Measurements from ENCODE around the gene CNTNAP2.

The CNTNAP2 gene

DNA sequence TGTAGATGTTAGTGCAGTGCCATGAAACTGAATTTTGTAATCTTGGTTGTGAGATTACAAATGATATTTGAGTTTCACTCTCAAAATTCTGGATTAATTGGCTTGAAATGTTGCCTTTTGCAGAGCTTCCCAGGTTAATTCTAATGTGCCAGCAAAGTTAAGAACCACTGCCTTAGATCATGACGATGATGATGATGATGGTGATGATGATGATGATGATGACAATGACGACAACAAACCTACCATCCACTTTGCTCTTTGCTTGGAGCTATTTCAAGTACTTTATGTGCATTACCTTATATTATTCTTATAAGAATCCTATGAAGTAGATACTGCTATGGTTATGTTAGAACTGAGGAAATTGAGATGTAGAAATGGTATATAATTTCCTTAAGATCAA, 261.6 kb downstream of the CNTNAP2 start:
- H3K4me3 ChIP-seq (ENCODE audit: low read depth, low read length), result no peak overlapping the region

DNA sequence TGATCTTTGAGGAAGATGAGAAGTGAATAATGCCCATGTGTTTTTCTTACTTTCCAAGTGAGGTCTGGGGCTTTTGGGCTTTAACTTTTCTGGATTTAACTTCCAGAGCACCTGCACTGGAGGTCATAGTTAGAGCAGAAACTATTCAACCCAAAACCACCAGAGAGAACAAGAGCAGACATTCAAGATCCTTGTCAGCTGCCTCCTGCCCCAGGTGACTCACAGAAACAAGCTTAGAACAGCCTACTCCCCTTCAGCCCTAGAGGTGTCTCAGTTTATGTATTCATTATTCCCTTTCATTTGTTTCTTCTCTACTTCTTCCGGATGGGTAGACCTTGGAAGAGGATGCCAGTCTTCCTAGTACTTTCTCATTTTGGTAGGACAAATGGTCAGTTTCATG, 270.5 kb downstream of the CNTNAP2 start:
- TF ChIP-seq, protein P1, sequence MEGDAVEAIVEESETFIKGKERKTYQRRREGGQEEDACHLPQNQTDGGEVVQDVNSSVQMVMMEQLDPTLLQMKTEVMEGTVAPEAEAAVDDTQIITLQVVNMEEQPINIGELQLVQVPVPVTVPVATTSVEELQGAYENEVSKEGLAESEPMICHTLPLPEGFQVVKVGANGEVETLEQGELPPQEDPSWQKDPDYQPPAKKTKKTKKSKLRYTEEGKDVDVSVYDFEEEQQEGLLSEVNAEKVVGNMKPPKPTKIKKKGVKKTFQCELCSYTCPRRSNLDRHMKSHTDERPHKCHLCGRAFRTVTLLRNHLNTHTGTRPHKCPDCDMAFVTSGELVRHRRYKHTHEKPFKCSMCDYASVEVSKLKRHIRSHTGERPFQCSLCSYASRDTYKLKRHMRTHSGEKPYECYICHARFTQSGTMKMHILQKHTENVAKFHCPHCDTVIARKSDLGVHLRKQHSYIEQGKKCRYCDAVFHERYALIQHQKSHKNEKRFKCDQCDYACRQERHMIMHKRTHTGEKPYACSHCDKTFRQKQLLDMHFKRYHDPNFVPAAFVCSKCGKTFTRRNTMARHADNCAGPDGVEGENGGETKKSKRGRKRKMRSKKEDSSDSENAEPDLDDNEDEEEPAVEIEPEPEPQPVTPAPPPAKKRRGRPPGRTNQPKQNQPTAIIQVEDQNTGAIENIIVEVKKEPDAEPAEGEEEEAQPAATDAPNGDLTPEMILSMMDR (IDR thresholded peaks at IDR 0.05; ENCODE audit: low read depth, low read length), result no peak
- no peak overlapping the region for H3K4me3 ChIP-seq (ENCODE audit: low read depth, low read length)
- in situ Hi-C loops (cut with HindIII; ENCODE audit: low sequenced_read_pairs), result no loop called here
- DNase-seq (ENCODE audit: low read depth, low spot score), result no peak

More for the DNA sequence above, 261.6 kb downstream of the CNTNAP2 start:
- no peak for DNase-seq (ENCODE audit: low read depth, low spot score)
- TF ChIP-seq, protein P1 (IDR thresholded peaks at IDR 0.05; ENCODE audit: low read depth, low read length), result no peak
- in situ Hi-C loops (cut with HindIII; ENCODE audit: low sequenced_read_pairs), result no loop called here

DNA sequence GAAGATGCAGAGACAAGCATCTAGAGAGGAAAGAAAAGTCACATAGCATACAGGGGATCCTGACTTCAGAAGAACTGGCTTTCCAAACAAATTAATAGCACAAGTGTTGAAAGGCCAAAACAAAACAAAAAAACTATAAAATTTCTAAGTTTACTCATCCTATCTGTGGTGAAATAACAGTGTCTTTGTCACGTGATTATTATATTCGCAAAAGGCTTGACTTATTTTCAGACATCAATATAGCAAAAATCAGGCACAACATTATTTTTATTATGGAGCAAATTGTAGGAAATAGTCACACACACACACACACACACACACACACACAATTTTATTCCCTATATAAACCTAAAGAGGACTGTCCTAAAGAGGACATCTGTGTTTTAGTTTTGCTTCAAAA, 272.3 kb downstream of the CNTNAP2 start:
- TF ChIP-seq, protein P1 (IDR thresholded peaks at IDR 0.05; ENCODE audit: low read depth, low read length), result no peak
- H3K4me3 ChIP-seq (ENCODE audit: low read depth, low read length), result no peak overlapping the region
- in situ Hi-C loops (cut with HindIII; ENCODE audit: low sequenced_read_pairs), result no loop called here
- DNase-seq (ENCODE audit: low read depth, low spot score), result no peak

DNA sequence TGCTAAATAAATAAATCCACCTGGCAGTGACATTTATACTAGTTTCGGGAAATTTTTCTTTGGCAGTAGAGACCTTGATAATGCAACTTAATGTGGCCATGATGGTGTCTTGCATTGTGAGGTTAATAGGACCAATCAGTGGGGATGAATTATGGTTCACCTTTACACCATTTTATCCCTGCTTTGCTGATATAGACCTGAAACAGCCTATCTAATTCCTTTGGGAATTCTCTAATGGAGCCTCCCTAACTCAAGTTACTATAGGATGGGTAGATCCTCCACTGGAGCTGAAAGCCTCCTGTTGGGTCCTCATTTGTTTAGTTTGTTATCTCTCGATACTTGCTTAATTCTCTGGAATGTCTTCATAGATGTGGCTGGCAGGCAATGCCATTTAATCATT, 276.7 kb downstream of the CNTNAP2 start:
- DNase-seq (ENCODE audit: low read depth, low spot score), result no peak
- no peak overlapping the region for H3K4me3 ChIP-seq (ENCODE audit: low read depth, low read length)
- in situ Hi-C loops (cut with HindIII; ENCODE audit: low sequenced_read_pairs), result no loop called here
- TF ChIP-seq, protein P1 (IDR thresholded peaks at IDR 0.05; ENCODE audit: low read depth, low read length), result no peak

DNA sequence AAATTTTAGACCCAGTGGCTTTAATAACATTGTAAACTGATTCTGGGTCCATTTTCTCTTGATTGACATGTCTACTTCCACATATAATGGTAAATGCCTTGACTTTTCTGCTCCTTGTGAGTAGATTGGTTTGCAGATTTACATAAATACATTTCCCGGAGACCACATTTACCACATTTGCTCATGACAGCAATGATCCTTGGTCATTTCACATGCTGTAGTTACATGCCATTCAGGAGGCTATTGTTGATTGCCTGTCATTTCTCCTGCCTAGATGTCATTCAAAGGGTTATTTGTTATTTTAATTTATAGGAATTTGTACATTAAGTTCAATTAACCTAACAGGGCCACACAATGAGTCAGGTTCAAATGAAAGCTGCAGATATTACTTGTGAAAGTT, 280.5 kb downstream of the CNTNAP2 start:
- in situ Hi-C loops (cut with HindIII; ENCODE audit: low sequenced_read_pairs), result no loop called here
- no peak for DNase-seq (ENCODE audit: low read depth, low spot score)
- H3K4me3 ChIP-seq (ENCODE audit: low read depth, low read length), result no peak overlapping the region
- TF ChIP-seq, protein P1 (IDR thresholded peaks at IDR 0.05; ENCODE audit: low read depth, low read length), result no peak

DNA sequence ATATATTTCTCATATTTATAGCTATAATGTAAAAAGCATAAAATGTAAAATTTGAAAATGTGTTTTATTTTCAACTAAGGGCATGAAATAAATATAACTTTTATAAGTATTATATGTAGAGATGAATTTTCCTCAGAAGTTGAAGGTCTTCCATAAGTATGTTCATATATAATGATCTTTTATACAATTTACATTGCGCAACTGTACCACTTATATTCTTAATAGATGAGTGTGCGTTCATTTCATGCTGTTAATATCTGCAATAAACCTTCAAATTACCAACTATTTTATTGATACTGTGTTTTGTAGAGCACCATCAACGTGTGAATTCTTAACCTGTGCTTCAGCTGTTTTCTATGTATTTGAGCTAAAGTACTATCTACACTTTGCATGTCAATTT, 285.3 kb downstream of the CNTNAP2 start:
- no peak overlapping the region for H3K4me3 ChIP-seq (ENCODE audit: low read depth, low read length)
- TF ChIP-seq, protein P1 (IDR thresholded peaks at IDR 0.05; ENCODE audit: low read depth, low read length), result no peak
- in situ Hi-C loops (cut with HindIII; ENCODE audit: low sequenced_read_pairs), result no loop called here
- no peak for DNase-seq (ENCODE audit: low read depth, low spot score)

DNA sequence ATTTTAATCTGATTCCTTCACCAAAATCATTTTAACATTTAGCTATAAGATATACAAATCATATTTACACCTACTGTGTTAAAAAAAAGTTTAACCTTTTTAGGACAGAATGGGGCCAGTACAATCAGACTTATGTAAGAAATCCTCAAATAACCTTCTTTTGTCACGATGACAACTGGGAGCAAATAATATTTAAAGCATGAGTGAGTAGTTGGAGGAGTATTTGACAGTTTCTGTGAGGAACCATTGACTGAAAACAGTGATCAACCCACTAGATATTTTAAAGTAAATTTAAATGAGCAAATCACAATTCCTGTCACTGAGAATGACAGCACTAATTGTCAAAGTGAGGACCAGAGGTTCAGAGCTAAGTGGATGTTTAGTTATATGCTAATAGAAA, 289.1 kb downstream of the CNTNAP2 start:
- no peak for DNase-seq (ENCODE audit: low read depth, low spot score)
- in situ Hi-C loops (cut with HindIII; ENCODE audit: low sequenced_read_pairs), result no loop called here
- no peak overlapping the region for H3K4me3 ChIP-seq (ENCODE audit: low read depth, low read length)
- TF ChIP-seq, protein P1 (IDR thresholded peaks at IDR 0.05; ENCODE audit: low read depth, low read length), result no peak

Data from astrocyte of the spinal cord (primary cell).